CD4-positive, alpha-beta T cell treated with Interferon alpha-2 for 1 hour (primary cell): Measurements from ENCODE around the gene EIF4A2.
"Not testable (repeated sequence)": the region's sequence is repeated elsewhere in the genome, so short reads cannot be mapped to it uniquely, and the experiment has no call there.

ENCODE experiments used
- DNase-seq, 2 donors: peaks; one replicate each; pipeline ENCODE4 v3.0.0-alpha.2; 2020 to 2022

EIF4A2 gene

DNA sequence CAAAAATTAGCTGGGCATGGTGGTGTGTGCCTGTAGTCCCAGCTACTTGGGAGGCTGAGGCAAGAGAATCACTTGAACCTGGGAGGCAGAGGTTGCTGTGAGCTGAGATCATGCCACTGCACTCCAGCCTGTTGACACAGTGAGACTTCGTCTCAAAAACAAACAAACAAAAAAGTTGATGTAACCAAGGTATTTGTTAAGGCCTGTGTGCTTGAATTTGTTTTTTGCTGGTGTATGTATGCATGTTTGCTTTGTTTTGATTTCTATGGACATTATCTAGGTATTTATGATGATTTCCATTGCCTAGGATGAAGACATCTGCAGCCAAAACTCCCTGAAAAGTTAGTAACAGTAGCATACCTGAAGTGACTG lies 39.0 kb downstream of the EIF4A2 start:
- not testable (repeated sequence) for DNase-seq

- no peak for DNase-seq
Measured at GRCh38 chr3:186823386-186823785, 40.0 kb downstream of the EIF4A2 start.

- no peak for DNase-seq
Measured at GRCh38 chr3:186824430-186825139, 41.2 kb downstream of the EIF4A2 start.

DNA sequence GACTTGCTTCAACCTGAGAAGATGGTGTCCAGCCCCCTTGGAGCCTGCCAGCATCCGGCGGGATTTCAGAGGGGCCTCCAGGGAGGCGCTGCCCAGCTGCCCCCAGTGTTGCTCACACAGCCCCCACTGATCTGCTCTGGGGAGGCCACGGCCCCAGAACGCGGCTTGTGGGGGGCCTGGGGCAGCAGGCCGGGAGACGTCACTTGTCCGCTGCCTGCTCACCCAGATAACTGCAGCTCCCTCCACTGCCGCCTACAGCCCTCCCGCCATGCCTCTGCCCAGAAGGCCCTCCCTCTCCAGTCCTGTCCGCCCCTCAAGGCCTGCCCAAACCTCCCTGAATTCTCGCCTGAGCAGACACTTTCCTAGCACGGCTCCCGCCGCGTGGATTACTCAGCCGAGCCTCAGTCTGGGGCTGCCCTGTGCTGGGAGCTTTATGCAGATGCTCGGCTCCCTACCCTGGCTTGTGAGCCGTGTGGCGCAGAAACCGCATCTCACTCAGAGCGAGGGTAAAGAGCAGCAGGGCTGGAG lies 42.0 kb downstream of the EIF4A2 start:
- peak in 1 of 2 donors; percentile 3 for DNase-seq

GRCh38 chr3:186825872-186826409 lies 42.6 kb downstream of the EIF4A2 start:
- DNase-seq = no peak

- peak in 1 of 2 donors; percentile 28 for DNase-seq
Measured at GRCh38 chr3:186826410-186826975, 43.1 kb downstream of the EIF4A2 start.

- peak; percentile 86 to 91 for DNase-seq
Measured at GRCh38 chr3:186826976-186827857, 43.8 kb downstream of the EIF4A2 start.

DNA sequence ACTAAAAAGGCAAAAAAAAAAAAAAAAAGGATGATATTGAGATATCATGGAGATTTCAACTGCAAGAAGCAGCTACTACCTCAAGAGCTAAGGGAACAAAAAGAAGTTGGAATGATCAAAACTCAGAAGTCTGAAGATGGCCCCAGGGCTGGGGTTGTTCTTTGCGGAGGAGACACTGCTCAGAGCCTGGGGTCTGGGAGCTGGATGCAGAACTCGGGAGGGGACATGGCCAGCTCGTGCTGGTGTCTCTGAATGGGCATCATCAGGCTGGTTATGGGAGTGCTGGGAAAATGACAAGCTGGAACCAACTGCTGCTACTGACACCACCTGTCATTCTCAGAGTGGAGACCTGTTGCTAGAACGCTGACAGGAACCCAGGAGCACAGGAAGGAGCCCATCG lies 45.0 kb downstream of the EIF4A2 start:
- DNase-seq = no peak

- no peak for DNase-seq
Measured at GRCh38 chr3:186831798-186832197, 48.4 kb downstream of the EIF4A2 start.

- no peak for DNase-seq
Measured at GRCh38 chr3:186832276-186832675, 48.9 kb downstream of the EIF4A2 start.
